Stimulated activated naive CD8-positive, alpha-beta T cell treated with anti-CD3 and anti-CD28 coated beads, Interleukin-15, Interleukin-2, amounts not matched to agents 100 ng/mL and 50 ng/mL, for 24 hours (primary cell): ENCODE data around the gene STAT3.
A peak's percentile ranks its signal among the peaks of the same experiment; 100 is the strongest.
"Not testable (repeated sequence)": the region's sequence is repeated elsewhere in the genome, so short reads cannot be mapped to it uniquely, and the experiment has no call there.

Experiments
- H3K27ac Mint-ChIP-seq: one replicate; pipeline ENCODE4 v1.8.0; 2021; ENCODE audit warnings: mild to moderate bottlenecking, mixed read lengths
- H3K27me3 Mint-ChIP-seq: one replicate; pipeline ENCODE4 v1.8.0; 2021; ENCODE audit warnings: mixed read lengths
- H3K36me3 Mint-ChIP-seq: one replicate; pipeline ENCODE4 v1.8.0; 2021; ENCODE audit warnings: low read depth, mixed read lengths
- H3K4me1 Mint-ChIP-seq: one replicate; pipeline ENCODE4 v1.8.0; 2021; ENCODE audit warnings: low read depth, mixed read lengths
- H3K4me3 Mint-ChIP-seq: one replicate; pipeline ENCODE4 v1.8.0; 2021; ENCODE audit warnings: mild to moderate bottlenecking, mixed read lengths
- H3K9me3 Mint-ChIP-seq: one replicate; pipeline ENCODE4 v1.8.0; 2021; ENCODE audit warnings: mixed read lengths

STAT3 gene

GRCh38 chr17:42373896-42374295, 14.3 kb downstream of the STAT3 start:
- Mint-ChIP-seq H3K9me3 (no peaks in the 10 kb centered on the region), H3K27ac (peak overlapping the region; percentile 63), H3K36me3 (peaks cover 47% of the 10 kb centered on the region), H3K27me3 (no peaks in the 10 kb centered on the region), H3K4me3 (no peak overlapping the region), H3K4me1 (peaks cover 64% of the 10 kb centered on the region)

GRCh38 chr17:42372142-42372541, 16.1 kb downstream of the STAT3 start:
- H3K4me3 Mint-ChIP-seq: no peak overlapping the region
- H3K4me1 Mint-ChIP-seq: peaks cover 64% of the 10 kb centered on the region
- H3K27me3 Mint-ChIP-seq: no peaks in the 10 kb centered on the region
- H3K36me3 Mint-ChIP-seq: peaks cover 38% of the 10 kb centered on the region
- no peaks in the 10 kb centered on the region for H3K9me3 Mint-ChIP-seq
- peak overlapping the region; percentile 74 for H3K27ac Mint-ChIP-seq

GRCh38 chr17:42368797-42369561, 19.3 kb downstream of the STAT3 start:
- not testable (repeated sequence) for H3K27me3 Mint-ChIP-seq, H3K9me3 Mint-ChIP-seq
- peaks cover 50% of the 10 kb centered on the region for H3K36me3 Mint-ChIP-seq
- peak overlapping the region; percentile 52 for H3K27ac Mint-ChIP-seq
- H3K4me3 Mint-ChIP-seq: peak overlapping the region; percentile 17
- peaks cover 76% of the 10 kb centered on the region for H3K4me1 Mint-ChIP-seq

- H3K27me3 Mint-ChIP-seq, H3K27ac Mint-ChIP-seq, H3K9me3 Mint-ChIP-seq, H3K4me3 Mint-ChIP-seq: not testable (repeated sequence)
- Mint-ChIP-seq H3K4me1 (peaks cover 78% of the 10 kb centered on the region), H3K36me3 (peaks cover 53% of the 10 kb centered on the region)
Measured at GRCh38 chr17:42368310-42368709, 19.9 kb downstream of the STAT3 start.

GRCh38 chr17:42366176-42367023, 21.8 kb downstream of the STAT3 start:
- peaks cover 92% of the 10 kb centered on the region for H3K4me1 Mint-ChIP-seq
- peak overlapping the region; percentile 18 for H3K4me3 Mint-ChIP-seq
- not testable (repeated sequence) for H3K27me3 Mint-ChIP-seq, H3K9me3 Mint-ChIP-seq
- peak overlapping the region; percentile 45 for H3K27ac Mint-ChIP-seq
- H3K36me3 Mint-ChIP-seq: peaks cover 62% of the 10 kb centered on the region

GRCh38 chr17:42365136-42365535, 23.1 kb downstream of the STAT3 start:
- Mint-ChIP-seq H3K9me3 (no peaks in the 10 kb centered on the region), H3K36me3 (peaks cover 59% of the 10 kb centered on the region), H3K27ac (peak overlapping the region; percentile 96), H3K27me3 (no peaks in the 10 kb centered on the region), H3K4me3 (peak overlapping the region; percentile 70), H3K4me1 (peaks cover 90% of the 10 kb centered on the region)

- Mint-ChIP-seq H3K9me3 (no peaks in the 10 kb centered on the region), H3K36me3 (peaks cover 60% of the 10 kb centered on the region), H3K27ac (peak overlapping the region; percentile 96), H3K27me3 (no peaks in the 10 kb centered on the region), H3K4me3 (peak overlapping the region; percentile 70), H3K4me1 (peaks cover 88% of the 10 kb centered on the region)
Measured at GRCh38 chr17:42363767-42364585, 24.3 kb downstream of the STAT3 start.

- H3K27ac Mint-ChIP-seq: peak overlapping the region; percentile 96
- H3K36me3 Mint-ChIP-seq: peaks cover 63% of the 10 kb centered on the region
- H3K9me3 Mint-ChIP-seq: no peaks in the 10 kb centered on the region
- H3K4me3 Mint-ChIP-seq: peak overlapping the region; percentile 35
- peaks cover 86% of the 10 kb centered on the region for H3K4me1 Mint-ChIP-seq
- no peaks in the 10 kb centered on the region for H3K27me3 Mint-ChIP-seq
Measured at GRCh38 chr17:42363231-42363630, 25.0 kb downstream of the STAT3 start.

- H3K36me3 Mint-ChIP-seq: peaks cover 63% of the 10 kb centered on the region
- H3K9me3 Mint-ChIP-seq: no peaks in the 10 kb centered on the region
- H3K27me3 Mint-ChIP-seq: no peaks in the 10 kb centered on the region
- peak overlapping the region; percentile 96 for H3K27ac Mint-ChIP-seq
- H3K4me3 Mint-ChIP-seq: peak overlapping the region; percentile 72
- H3K4me1 Mint-ChIP-seq: peaks cover 80% of the 10 kb centered on the region
Measured at GRCh38 chr17:42362245-42362961, 25.8 kb downstream of the STAT3 start.

- H3K36me3 Mint-ChIP-seq: peaks cover 66% of the 10 kb centered on the region
- no peaks in the 10 kb centered on the region for H3K27me3 Mint-ChIP-seq
- peaks cover 79% of the 10 kb centered on the region for H3K4me1 Mint-ChIP-seq
- peak overlapping the region; percentile 72 for H3K4me3 Mint-ChIP-seq
- peak overlapping the region; percentile 96 for H3K27ac Mint-ChIP-seq
- H3K9me3 Mint-ChIP-seq: no peaks in the 10 kb centered on the region
Measured at GRCh38 chr17:42361781-42362186, 26.5 kb downstream of the STAT3 start.

- Mint-ChIP-seq H3K27ac (peak overlapping the region; percentile 80), H3K36me3 (peaks cover 64% of the 10 kb centered on the region), H3K4me1 (peaks cover 76% of the 10 kb centered on the region)
- not testable (repeated sequence) for H3K4me3 Mint-ChIP-seq, H3K9me3 Mint-ChIP-seq, H3K27me3 Mint-ChIP-seq
Measured at GRCh38 chr17:42360388-42360787, 27.9 kb downstream of the STAT3 start.

- H3K27ac Mint-ChIP-seq: peak overlapping the region; percentile 50
- H3K4me1 Mint-ChIP-seq: peaks cover 73% of the 10 kb centered on the region
- H3K4me3 Mint-ChIP-seq: no peak overlapping the region
Measured at GRCh38 chr17:42359133-42359532, 29.1 kb downstream of the STAT3 start.

GRCh38 chr17:42358434-42358833, 29.8 kb downstream of the STAT3 start:
- peaks cover 72% of the 10 kb centered on the region for H3K4me1 Mint-ChIP-seq
- peak overlapping the region; percentile 31 for H3K27ac Mint-ChIP-seq
- H3K36me3 Mint-ChIP-seq: peaks cover 50% of the 10 kb centered on the region
- no peaks in the 10 kb centered on the region for H3K27me3 Mint-ChIP-seq
- H3K4me3 Mint-ChIP-seq: no peak overlapping the region
- H3K9me3 Mint-ChIP-seq: no peaks in the 10 kb centered on the region

More at GRCh38 chr17:42359133-42359532, 29.1 kb downstream of the STAT3 start:
- Mint-ChIP-seq H3K9me3 (no peaks in the 10 kb centered on the region), H3K36me3 (peaks cover 53% of the 10 kb centered on the region), H3K27me3 (no peaks in the 10 kb centered on the region)
